Inflammatory macrophage (primary cell): ENCODE data around the gene CAMK2G.
A peak's percentile ranks its signal among the peaks of the same experiment; 100 is the strongest.

ENCODE experiments used
- DNase-seq, 2 donors: peaks; one replicate each; pipeline ENCODE4 v3.0.0-alpha.2; 2020 to 2022

The CAMK2G gene

GRCh38 chr10:73879296-73880173 lies 5.2 kb upstream of the CAMK2G start:
- DNase-seq: peak; percentile 93 to 96

GRCh38 chr10:73878365-73878764 lies 4.0 kb upstream of the CAMK2G start:
- no peak for DNase-seq

- DNase-seq: no peak
Measured at GRCh38 chr10:73877533-73878160, 3.3 kb upstream of the CAMK2G start.

GRCh38 chr10:73876971-73877370 lies 2.6 kb upstream of the CAMK2G start:
- DNase-seq: no peak

- no peak for DNase-seq
Measured at GRCh38 chr10:73876566-73876965, 2.2 kb upstream of the CAMK2G start.

GRCh38 chr10:73876157-73876556 lies 1.8 kb upstream of the CAMK2G start:
- DNase-seq: no peak

- peak in 1 of 2 donors; percentile 15 for DNase-seq
Measured at GRCh38 chr10:73875139-73875475, 752 bp upstream of the CAMK2G start.

- DNase-seq: no peak
Measured at GRCh38 chr10:73873838-73874215, 528 bp downstream of the CAMK2G start.

GRCh38 chr10:73873142-73873837 lies 1.1 kb downstream of the CAMK2G start:
- DNase-seq: no peak

- no peak for DNase-seq
Measured at GRCh38 chr10:73872190-73872710, 2.1 kb downstream of the CAMK2G start.

GRCh38 chr10:73871295-73872189 lies 2.8 kb downstream of the CAMK2G start:
- no peak for DNase-seq

GRCh38 chr10:73868655-73869195 lies 5.6 kb downstream of the CAMK2G start:
- no peak for DNase-seq

- DNase-seq: no peak
Measured at GRCh38 chr10:73867871-73868631, 6.3 kb downstream of the CAMK2G start.

- DNase-seq: no peak
Measured at GRCh38 chr10:73867126-73867807, 7.1 kb downstream of the CAMK2G start.

- no peak for DNase-seq
Measured at GRCh38 chr10:73866621-73867020, 7.7 kb downstream of the CAMK2G start.

- DNase-seq: peak; percentile 77 to 82
Measured at GRCh38 chr10:73865459-73866442, 8.6 kb downstream of the CAMK2G start.

- no peak for DNase-seq
Measured at GRCh38 chr10:73865107-73865458, 9.3 kb downstream of the CAMK2G start.

- no peak for DNase-seq
Measured at GRCh38 chr10:73864229-73864628, 10.1 kb downstream of the CAMK2G start.

GRCh38 chr10:73863039-73863817 lies 11.1 kb downstream of the CAMK2G start:
- DNase-seq: no peak
